ENCODE results near the gene TMEM229A.
A peak's percentile ranks its signal among the peaks of the same experiment; 100 is the strongest.
"Not testable (repeated sequence)": the region's sequence is repeated elsewhere in the genome, so short reads cannot be mapped to it uniquely, and the experiment has no call there.

Gene TMEM229A

DNA sequence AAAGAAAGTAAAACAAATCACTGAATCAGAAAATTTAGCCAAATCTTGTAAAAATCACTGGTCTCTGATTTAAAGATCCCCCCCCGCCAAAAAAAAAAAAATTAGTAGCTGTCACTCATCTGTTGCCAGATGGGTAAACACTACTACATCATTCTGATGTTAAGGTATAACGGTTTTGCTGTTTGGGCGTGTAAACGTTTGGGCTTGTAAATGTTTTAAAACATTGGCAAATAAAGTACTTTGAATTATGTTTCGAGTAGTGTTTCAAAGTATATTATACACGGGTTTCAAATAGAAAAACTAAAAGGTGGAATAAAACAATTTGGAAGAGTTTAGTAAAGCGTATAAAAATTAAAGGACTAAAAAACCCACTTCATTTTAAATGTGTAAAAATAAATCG lies 1.5 kb downstream of the TMEM229A start:
- Histone ChIP-seq H3K4me1 (ENCODE audit: insufficient read depth, low read length) (0 out of 2 replicates have a peak, but pooled peaks cover 6% of the 10 kb centered on the region), H3K9ac (ENCODE audit: low read depth, low read length) (0 out of 2 replicates have a peak overlapping the region, but pooled peaks have one; percentile 26), H3K27me3 (ENCODE audit: insufficient read depth, low read length) (peaks cover 43% of the 10 kb centered on the region), H3K36me3 (ENCODE audit: insufficient read depth, low read depth, low read length) (no peaks in the 10 kb centered on the region), H3K4me3 (ENCODE audit: low read length) (peak overlapping the region; percentile 73), H3K27ac (ENCODE audit: low read length) (no peak overlapping the region), H3K9me3 (ENCODE audit: insufficient read depth, low read depth, low read length) (no peaks in the 10 kb centered on the region)

DNA sequence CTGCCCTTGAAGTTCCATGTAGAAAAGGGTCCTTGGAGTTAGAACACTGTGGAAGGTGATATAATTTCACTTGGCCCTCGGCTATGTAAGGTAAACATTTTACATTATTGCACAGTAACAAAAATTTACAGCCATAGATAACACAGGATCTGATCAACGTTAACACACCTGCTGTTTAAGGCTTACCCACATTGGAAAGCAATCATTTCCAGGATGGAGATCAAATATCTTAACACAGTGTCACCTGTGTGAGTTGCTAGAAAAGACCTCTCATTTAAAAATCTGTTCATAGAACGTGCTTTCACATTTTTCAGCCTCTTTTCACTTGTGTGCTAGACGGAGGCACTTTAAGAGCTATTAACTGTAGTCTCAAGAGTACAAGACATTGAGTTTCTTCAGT lies 1.9 kb downstream of the TMEM229A start:
- H3K4me1 ChIP-seq (ENCODE audit: insufficient read depth, low read length), result 0 out of 2 replicates have a peak, but pooled peaks cover 6% of the 10 kb centered on the region
- H3K27ac ChIP-seq (ENCODE audit: low read length), result no peak overlapping the region
- H3K9me3 ChIP-seq (ENCODE audit: insufficient read depth, low read depth, low read length), result no peaks in the 10 kb centered on the region
- peaks cover 43% of the 10 kb centered on the region for H3K27me3 ChIP-seq (ENCODE audit: insufficient read depth, low read length)
- no peak overlapping the region for H3K9ac ChIP-seq (ENCODE audit: low read depth, low read length)
- H3K36me3 ChIP-seq (ENCODE audit: insufficient read depth, low read depth, low read length), result no peaks in the 10 kb centered on the region
- H3K4me3 ChIP-seq (ENCODE audit: low read length), result no peak overlapping the region

DNA sequence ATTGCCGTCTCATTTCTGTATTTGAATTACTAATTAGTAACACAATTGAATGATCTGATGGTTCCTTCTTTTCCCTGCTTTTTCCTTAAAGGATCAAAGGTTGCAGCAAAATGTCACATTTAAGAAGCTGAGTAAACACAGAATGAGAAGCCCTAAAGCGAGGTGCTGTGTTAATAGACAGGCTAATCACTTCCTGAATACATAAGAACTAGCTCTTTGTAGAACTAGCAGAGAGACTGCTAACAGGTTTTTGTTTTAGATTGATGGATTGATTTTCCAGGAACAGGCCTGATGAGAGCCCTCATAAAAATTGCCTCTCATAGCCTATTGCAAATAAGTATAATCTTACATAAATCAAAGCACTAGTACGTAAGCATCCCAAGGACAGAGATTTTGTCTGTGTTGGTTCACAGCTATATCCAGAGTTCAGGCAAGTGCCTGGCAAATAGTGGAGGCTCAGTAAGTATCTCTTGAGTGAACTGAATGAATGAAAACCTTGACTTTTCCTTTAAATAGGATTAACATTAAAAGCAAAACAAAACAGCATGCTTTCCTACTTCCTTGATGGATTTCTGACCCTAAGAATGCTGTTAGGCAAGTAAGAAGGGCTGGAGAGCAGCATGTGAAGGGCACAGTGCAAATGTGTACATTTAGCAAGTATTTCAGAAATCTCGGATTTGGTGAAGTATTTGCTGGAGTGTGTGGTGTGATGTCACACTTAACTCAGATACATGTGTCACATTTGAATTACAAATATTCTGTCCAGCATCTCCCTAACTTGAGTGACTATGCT lies 3.3 kb downstream of the TMEM229A start:
- H3K4me3 ChIP-seq (ENCODE audit: low read length), result no peak overlapping the region
- H3K27ac ChIP-seq (ENCODE audit: low read length), result no peak overlapping the region
- peaks cover 39% of the 10 kb centered on the region for H3K27me3 ChIP-seq (ENCODE audit: insufficient read depth, low read length)
- no peaks in the 10 kb centered on the region for H3K9me3 ChIP-seq (ENCODE audit: insufficient read depth, low read depth, low read length)
- H3K4me1 ChIP-seq (ENCODE audit: insufficient read depth, low read length), result 0 out of 2 replicates have a peak, but pooled peaks cover 6% of the 10 kb centered on the region
- no peak overlapping the region for H3K9ac ChIP-seq (ENCODE audit: low read depth, low read length)
- no peaks in the 10 kb centered on the region for H3K36me3 ChIP-seq (ENCODE audit: insufficient read depth, low read depth, low read length)

DNA sequence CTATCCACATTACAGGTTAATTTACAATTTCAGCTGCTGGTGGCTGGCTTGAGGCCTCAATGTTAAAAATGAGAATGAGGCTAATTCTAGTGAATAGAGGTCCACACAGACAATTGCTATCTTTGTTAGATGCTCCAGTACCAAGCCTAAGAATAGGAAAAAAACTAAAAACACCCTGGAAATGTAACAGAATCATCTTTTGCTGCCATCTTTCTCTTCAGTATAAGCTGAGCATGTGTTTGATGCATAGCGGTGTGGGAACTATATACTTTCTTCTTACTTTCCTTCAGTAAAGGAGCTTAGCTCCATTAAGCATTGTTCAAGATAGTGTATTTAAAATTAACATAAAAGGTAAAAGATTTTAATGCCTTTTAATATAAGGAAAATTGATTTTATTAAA lies 5.6 kb downstream of the TMEM229A start:
- no peak overlapping the region for H3K9ac ChIP-seq (ENCODE audit: low read depth, low read length)
- peaks cover 10% of the 10 kb centered on the region; the same call in 1 of the 2 replicates for H3K4me1 ChIP-seq (ENCODE audit: insufficient read depth, low read length)
- no peaks in the 10 kb centered on the region for H3K9me3 ChIP-seq (ENCODE audit: insufficient read depth, low read depth, low read length)
- no peak overlapping the region for H3K27ac ChIP-seq (ENCODE audit: low read length)
- H3K36me3 ChIP-seq (ENCODE audit: insufficient read depth, low read depth, low read length), result no peaks in the 10 kb centered on the region
- peaks cover 25% of the 10 kb centered on the region for H3K27me3 ChIP-seq (ENCODE audit: insufficient read depth, low read length)
- H3K4me3 ChIP-seq (ENCODE audit: low read length), result no peak overlapping the region

DNA sequence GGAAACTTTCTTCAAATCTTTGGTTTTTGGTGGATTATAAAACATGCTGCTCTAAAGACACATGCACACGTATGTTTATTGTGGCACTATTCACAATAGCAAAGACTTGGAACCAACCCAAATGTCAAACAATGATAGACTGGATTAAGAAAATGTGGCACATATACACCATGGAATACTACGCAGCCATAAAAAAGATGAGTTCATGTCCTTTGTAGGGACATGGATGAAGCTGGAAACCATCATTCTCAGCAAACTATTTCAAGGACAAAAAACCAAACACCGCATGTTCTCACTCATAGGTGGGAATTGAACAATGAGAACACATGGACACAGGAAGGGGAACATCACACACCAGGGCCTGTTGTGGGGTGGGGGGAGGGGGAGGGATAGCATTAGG lies 8.5 kb downstream of the TMEM229A start:
- H3K4me3 ChIP-seq (ENCODE audit: low read length); H3K27ac ChIP-seq (ENCODE audit: low read length); H3K36me3 ChIP-seq (ENCODE audit: insufficient read depth, low read depth, low read length); H3K27me3 ChIP-seq (ENCODE audit: insufficient read depth, low read length); H3K9me3 ChIP-seq (ENCODE audit: insufficient read depth, low read depth, low read length); H3K9ac ChIP-seq (ENCODE audit: low read depth, low read length); H3K4me1 ChIP-seq (ENCODE audit: insufficient read depth, low read length): not testable (repeated sequence)

DNA sequence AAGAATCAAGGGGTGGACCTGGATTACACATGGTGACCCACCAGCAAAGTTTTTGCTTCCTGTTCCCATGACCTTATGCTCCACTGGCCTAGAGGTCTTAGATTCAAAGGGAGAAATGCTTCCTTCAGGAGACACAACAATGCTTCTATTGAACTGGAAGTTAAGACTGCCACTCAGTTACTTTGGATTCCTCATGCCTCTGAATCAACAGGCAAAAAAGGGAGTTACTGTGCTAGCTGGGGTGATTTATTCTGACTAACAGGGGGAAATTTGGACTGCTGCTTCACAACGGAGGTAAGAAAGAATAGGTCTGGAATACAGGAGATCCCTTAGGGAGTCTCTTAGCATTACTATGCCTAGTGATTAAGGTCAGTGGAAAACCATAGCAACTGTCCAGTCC lies 10.3 kb downstream of the TMEM229A start:
- Histone ChIP-seq H3K27ac (ENCODE audit: low read length) (no peak overlapping the region), H3K4me3 (ENCODE audit: low read length) (no peak overlapping the region), H3K36me3 (ENCODE audit: insufficient read depth, low read depth, low read length) (no peaks in the 10 kb centered on the region), H3K9me3 (ENCODE audit: insufficient read depth, low read depth, low read length) (no peaks in the 10 kb centered on the region), H3K27me3 (ENCODE audit: insufficient read depth, low read length) (no peaks in the 10 kb centered on the region), H3K9ac (ENCODE audit: low read depth, low read length) (no peak overlapping the region), H3K4me1 (ENCODE audit: insufficient read depth, low read length) (peaks cover 4% of the 10 kb centered on the region; the same call in 1 of the 2 replicates)

DNA sequence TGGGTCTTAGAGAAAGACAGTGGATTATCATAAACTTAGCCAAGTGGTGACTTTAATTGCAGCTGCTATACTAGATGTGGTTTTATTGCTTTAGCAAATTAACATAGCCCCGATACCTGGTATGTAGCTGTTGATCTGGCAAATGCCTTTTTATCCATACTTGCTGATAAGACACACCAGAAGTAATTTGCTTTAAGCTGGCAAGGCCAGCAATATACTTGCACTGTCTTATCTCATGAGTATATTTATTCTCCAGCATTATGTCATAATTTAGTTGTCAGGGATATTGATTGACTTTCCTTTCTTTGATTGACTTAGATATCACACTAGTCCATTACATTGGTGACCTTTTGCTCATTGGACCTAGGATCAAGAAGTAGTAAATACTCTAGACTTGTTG lies 12.8 kb downstream of the TMEM229A start:
- H3K27me3 ChIP-seq (ENCODE audit: insufficient read depth, low read length), result no peaks in the 10 kb centered on the region
- H3K36me3 ChIP-seq (ENCODE audit: insufficient read depth, low read depth, low read length), result no peaks in the 10 kb centered on the region
- H3K4me3 ChIP-seq (ENCODE audit: low read length), result no peak overlapping the region
- H3K4me1 ChIP-seq (ENCODE audit: insufficient read depth, low read length), result peaks cover 4% of the 10 kb centered on the region; the same call in 1 of the 2 replicates
- no peaks in the 10 kb centered on the region for H3K9me3 ChIP-seq (ENCODE audit: insufficient read depth, low read depth, low read length)
- H3K27ac ChIP-seq (ENCODE audit: low read length), result no peak overlapping the region
- no peak overlapping the region for H3K9ac ChIP-seq (ENCODE audit: low read depth, low read length)

DNA sequence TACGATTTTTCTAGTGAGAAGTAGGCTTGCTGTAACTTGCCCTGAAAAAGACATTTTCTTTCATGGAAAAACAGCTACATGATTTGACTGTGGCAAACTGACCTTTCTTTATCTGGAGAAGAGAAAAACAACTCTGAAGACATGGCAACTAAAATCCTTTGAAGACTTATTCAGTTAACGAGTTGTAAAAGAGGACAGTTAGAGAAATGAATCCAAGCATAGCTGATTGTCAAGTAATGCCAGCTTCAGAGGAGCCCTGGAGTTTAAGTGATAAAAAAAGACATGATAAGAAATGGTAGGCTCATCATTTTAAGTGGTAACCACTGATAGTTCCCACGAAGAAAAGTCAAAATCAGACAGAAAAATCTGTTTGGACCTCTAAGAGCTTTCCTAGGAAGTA lies 19.6 kb downstream of the TMEM229A start:
- no peak overlapping the region for H3K4me3 ChIP-seq (ENCODE audit: low read length)
- H3K4me1 ChIP-seq (ENCODE audit: insufficient read depth, low read length), result no peaks in the 10 kb centered on the region
- no peaks in the 10 kb centered on the region for H3K27me3 ChIP-seq (ENCODE audit: insufficient read depth, low read length)
- H3K27ac ChIP-seq (ENCODE audit: low read length), result no peak overlapping the region
- no peaks in the 10 kb centered on the region for H3K9me3 ChIP-seq (ENCODE audit: insufficient read depth, low read depth, low read length)
- no peaks in the 10 kb centered on the region for H3K36me3 ChIP-seq (ENCODE audit: insufficient read depth, low read depth, low read length)
- H3K9ac ChIP-seq (ENCODE audit: low read depth, low read length), result no peak overlapping the region

DNA sequence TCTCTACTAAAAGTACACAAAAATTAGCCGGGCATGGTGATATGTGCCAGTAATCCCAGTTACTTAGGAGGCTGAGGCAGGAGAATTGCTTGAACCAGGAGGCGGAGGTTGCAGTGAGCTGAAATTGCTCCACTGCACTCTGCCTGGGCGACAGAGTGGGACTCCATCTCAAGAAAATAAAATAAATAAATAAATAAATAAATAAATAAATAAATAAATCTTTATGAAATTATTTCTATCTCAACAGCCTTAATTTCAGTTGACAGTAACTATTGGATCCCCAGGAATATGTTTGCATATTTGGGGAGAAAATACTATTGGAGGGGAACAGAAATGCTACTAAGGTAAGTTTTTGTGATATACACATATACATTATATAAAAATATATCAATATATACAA lies 20.0 kb downstream of the TMEM229A start:
- H3K27me3 ChIP-seq (ENCODE audit: insufficient read depth, low read length), result no peaks in the 10 kb centered on the region
- no peak overlapping the region for H3K27ac ChIP-seq (ENCODE audit: low read length)
- H3K4me3 ChIP-seq (ENCODE audit: low read length), result no peak overlapping the region
- H3K9ac ChIP-seq (ENCODE audit: low read depth, low read length), result no peak overlapping the region
- H3K36me3 ChIP-seq (ENCODE audit: insufficient read depth, low read depth, low read length), result no peaks in the 10 kb centered on the region
- no peaks in the 10 kb centered on the region for H3K9me3 ChIP-seq (ENCODE audit: insufficient read depth, low read depth, low read length)
- H3K4me1 ChIP-seq (ENCODE audit: insufficient read depth, low read length), result no peaks in the 10 kb centered on the region

DNA sequence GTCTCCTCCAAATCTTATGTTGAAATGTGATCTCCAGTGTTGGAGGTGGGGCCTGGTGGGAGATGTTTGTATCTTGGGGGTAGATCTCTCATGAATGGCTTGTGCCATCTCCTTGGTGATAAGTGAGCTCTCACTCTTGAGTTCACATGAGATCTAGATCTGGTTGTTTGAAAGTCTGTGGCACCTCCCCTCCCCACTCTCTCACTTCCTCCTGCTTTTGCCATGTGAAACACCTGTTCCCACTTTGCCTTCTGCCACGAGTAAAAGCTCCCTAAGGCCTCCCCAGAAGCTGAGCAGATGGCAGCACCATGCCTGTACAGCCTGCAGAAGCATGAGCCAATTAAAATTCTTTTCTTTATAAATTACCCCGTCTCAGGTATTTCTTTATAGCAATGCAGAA lies 23.5 kb downstream of the TMEM229A start:
- no peaks in the 10 kb centered on the region for H3K4me1 ChIP-seq (ENCODE audit: insufficient read depth, low read length)
- no peaks in the 10 kb centered on the region for H3K27me3 ChIP-seq (ENCODE audit: insufficient read depth, low read length)
- H3K27ac ChIP-seq (ENCODE audit: low read length), result no peak overlapping the region
- H3K4me3 ChIP-seq (ENCODE audit: low read length), result no peak overlapping the region
- H3K36me3 ChIP-seq (ENCODE audit: insufficient read depth, low read depth, low read length), result no peaks in the 10 kb centered on the region
- H3K9me3 ChIP-seq (ENCODE audit: insufficient read depth, low read depth, low read length), result no peaks in the 10 kb centered on the region
- H3K9ac ChIP-seq (ENCODE audit: low read depth, low read length), result no peak overlapping the region

DNA sequence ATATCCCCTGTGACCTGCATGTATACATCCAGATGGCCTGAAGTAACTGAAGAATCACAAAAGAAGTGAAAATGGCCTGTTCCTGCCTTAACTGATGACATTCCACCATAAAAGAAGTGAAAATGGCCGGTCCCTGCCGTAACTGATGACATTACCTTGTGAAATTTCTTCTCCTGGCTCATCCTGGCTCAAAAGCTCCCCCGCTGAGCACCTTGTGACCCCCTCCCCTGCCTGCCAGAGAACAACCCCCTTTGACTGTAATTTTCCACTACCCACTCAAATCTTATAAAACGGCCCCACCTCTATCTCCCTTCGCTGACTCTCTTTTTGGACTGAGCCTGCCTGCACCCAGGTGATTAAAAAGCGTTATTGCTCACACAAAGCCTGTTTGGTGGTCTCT lies 24.6 kb downstream of the TMEM229A start:
- H3K9ac ChIP-seq (ENCODE audit: low read depth, low read length), result not testable (repeated sequence)

DNA sequence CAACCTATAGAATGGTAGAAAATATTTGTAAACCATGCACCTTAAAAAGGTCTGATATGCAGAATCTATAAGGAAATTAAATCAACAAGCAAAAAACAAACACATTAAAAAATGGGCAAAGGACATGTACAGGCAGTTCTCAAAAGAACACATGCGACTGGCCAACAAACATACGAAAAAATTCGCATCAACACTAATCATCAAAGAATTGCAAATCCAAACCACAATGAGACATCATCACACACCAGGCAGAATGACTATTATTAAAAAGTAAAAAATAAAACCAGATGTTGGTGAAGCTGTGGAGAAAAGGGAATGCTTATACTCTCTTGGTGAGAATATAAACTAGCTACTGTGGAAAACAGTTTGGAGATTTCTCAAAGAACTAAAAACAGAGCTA lies 33.2 kb downstream of the TMEM229A start:
- Histone ChIP-seq H3K27ac (ENCODE audit: low read length) (no peak overlapping the region), H3K4me1 (ENCODE audit: insufficient read depth, low read length) (peaks cover 11% of the 10 kb centered on the region), H3K27me3 (ENCODE audit: insufficient read depth, low read length) (no peaks in the 10 kb centered on the region), H3K36me3 (ENCODE audit: insufficient read depth, low read depth, low read length) (no peaks in the 10 kb centered on the region), H3K4me3 (ENCODE audit: low read length) (no peak overlapping the region), H3K9ac (ENCODE audit: low read depth, low read length) (no peak overlapping the region), H3K9me3 (ENCODE audit: insufficient read depth, low read depth, low read length) (peaks cover 6% of the 10 kb centered on the region; the same call in 1 of the 2 replicates)

More for the DNA sequence above, 24.6 kb downstream of the TMEM229A start:
- H3K4me3 ChIP-seq (ENCODE audit: low read length); H3K36me3 ChIP-seq (ENCODE audit: insufficient read depth, low read depth, low read length); H3K9me3 ChIP-seq (ENCODE audit: insufficient read depth, low read depth, low read length); H3K27me3 ChIP-seq (ENCODE audit: insufficient read depth, low read length); H3K4me1 ChIP-seq (ENCODE audit: insufficient read depth, low read length); H3K27ac ChIP-seq (ENCODE audit: low read length): not testable (repeated sequence)

Data from iPS-20b (cell line).